NAMALWA (cell line): Measurements from ENCODE around the gene RPS6KA3.
"Not testable (repeated sequence)": the region's sequence is repeated elsewhere in the genome, so short reads cannot be mapped to it uniquely, and the experiment has no call there.

Source experiments
- DNase-seq: peaks from one replicate; pipeline ENCODE4 v3.0.0-alpha.2; 2015; ENCODE audit warnings: low spot score

RPS6KA3 gene

DNA sequence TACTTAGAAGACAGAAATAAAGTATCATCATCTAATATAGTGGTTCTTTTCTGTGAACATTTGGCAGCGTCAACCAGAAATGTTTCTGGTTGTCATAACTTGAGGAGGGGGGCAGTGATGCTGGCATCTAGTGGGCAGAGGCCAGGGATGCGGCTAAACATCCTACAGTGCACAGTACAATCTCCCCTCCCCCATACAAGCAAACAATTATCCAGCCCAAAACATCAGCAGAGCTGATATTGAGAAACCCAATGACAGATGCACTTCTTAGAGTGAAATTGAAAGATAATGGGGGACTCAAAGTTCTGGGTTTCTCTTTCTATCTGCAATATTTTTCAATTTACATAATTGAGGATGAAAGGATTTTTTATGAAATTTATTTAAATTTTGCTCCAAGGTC lies 123.1 kb downstream of the RPS6KA3 start:
- DNase-seq, result no peak

- no peak for DNase-seq
Measured at GRCh38 chrX:20143111-20143510, 123.6 kb downstream of the RPS6KA3 start.

DNA sequence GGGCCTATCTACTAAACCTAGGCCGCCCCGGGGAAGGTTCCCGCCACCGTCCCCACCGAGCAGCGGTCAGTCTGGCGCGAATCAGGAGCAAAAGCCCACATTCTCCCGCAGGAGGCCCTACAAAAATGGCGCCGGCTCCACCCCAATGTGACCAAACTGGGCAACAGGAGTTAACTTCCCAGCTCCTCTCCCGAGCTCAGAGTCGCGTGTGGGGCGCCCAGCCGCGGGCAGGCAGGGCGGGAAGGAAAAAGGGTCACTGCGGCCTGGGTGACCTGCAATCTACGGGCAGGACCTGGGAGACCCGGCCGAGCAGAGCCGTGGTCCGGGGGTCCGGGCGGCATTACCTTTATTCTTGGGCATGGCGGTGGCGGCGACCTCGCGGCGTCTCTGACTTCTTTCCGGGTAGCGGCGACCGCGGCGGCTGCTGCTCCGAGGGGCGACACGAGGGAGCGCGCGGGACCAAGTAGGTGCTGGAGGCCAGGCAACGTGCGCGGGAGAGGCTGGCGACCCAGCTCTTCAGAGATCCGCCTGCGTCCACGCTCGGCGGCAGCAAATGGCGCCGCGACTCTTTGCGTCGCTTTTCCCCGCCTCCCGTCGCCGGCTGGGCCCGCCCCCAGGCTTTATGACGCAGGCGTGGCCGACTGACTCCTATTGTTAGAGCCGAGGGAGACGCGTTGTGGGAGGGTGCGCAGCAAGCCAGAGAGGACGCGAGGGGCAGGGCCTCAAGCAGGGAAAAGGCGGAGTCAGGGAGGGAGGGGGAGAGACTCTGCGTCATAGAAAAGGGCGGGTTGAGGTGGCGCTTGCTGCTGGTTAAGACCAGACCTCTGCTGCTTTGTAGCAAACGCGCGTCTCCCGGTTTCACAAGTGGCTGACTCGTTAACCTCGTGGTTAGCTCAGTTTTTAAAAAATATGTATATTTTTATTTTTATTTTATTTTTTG lies 125.2 kb downstream of the RPS6KA3 start, which contains the start of gene EIF1AX:
Gene EIF1AX, minus strand, starts transcription at position 558 of the 940 bp plus-strand sequence. Its CDS starts 198 bp downstream, at position 360.
- peak; percentile 97 for DNase-seq

GRCh38 chrX:20140420-20140819 lies 126.3 kb downstream of the RPS6KA3 start:
- DNase-seq, result no peak

DNA sequence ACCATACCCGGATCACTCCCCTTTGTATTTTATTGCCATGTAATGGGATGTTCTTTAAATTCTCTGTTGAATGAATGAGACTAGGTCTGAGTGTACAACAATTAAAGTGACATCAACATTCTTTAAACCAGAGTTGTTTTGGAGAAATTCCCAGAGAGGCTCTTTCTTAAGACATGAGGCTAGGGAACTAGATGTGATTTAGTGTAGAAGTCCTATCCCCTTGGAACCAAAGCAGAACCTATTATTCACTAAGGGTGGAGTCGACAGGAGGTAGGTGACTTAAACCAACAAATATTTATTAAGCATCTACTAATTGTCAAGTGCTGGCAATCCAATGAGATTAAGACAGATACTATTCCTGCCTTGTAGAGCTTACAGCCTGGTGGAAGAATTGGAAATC lies 126.7 kb downstream of the RPS6KA3 start:
- DNase-seq, result no peak

DNA sequence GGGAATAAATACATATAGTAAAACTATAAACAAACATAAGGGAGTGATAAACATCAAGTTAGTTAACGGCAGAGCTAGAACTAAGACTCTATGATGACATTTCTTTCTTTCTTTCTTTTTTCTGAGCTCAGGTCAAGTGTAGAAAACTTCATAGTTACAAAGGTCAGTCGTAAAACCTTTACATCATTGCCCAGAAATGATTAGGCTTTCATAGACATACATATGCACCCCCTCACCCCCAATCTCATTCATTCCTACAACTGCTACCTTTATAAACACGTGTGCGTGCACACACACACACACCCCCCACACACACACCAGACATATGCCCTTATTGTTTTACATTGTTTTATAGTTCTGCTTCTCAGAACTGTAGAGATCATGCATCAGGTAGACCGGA lies 130.8 kb downstream of the RPS6KA3 start:
- no peak for DNase-seq

DNA sequence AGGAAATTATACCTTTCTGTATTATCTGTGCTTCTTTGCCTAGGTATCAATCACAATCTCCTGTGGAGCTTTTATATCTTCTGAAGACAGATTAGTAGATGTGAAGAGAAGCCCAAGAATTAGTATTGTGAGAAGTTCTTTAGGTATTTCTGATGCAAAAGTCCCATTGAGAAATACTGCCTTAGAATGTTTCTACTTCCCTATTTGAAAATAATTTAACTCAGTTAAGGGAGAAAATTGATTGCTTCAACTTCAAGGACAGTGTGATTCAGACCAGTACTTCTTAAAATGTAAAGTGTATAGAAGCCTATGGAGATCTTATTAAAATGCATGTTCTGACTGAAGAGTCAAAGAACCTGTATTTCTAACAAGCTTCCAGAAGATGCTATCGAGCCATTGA lies 134.0 kb downstream of the RPS6KA3 start:
- DNase-seq, result no peak

GRCh38 chrX:20130357-20130756 lies 136.4 kb downstream of the RPS6KA3 start:
- DNase-seq, result no peak

DNA sequence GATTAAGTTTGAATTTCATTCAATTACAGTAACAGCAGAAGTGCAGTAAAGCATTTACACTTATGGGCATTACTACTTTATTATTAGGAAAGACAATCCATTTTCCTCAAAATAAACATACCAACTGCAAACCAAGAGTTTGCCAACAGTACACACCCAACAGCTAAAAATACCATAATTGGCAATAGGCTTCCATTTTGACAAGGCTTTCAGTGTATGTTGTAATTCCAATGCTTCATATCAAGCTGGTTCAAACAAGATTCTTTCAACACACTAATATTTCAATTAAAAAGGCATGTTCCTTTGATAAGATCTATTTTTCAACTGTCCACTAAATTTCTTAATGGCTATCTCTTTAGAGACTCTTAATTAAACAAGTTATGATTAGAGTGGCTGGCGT lies 137.2 kb downstream of the RPS6KA3 start:
- DNase-seq, result no peak

DNA sequence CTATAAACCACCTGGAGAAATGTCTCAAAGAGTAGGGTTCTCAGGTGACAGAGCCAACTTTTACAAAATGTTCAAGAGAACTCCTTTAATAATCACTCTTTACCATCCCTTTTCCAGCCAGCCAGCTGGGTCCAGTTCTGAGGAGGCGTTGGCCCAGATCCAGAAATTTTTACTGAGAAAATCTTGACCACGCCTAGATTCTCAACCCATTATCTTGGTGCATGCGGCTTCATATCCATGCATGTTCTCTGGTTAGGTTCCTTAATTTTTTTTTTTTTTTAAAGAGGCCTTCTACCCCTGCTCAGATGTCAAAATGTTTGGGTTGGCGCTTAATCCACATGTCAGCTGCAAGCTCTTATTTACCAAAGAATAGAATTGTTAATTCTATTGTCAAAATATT lies 138.0 kb downstream of the RPS6KA3 start:
- no peak for DNase-seq

GRCh38 chrX:20127440-20127839 lies 139.3 kb downstream of the RPS6KA3 start:
- DNase-seq, result not testable (repeated sequence)

DNA sequence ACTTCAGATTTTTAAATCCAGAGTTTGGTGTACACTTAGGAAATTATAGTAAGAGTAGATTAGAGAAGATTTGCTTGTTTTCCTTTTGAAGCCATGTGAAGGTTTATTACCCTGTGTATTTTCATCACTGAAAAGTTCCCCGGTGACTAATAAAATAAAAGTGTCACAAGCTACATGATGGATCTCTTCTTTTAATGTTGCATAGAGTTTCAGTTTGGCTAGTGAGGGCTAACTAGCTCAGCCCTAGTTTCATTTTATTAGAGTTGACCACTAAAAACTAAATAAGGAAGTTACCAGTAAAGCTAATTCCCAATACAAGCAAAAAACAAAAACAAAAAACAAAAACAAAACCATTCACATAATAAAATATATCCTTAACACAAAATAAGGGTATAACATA lies 139.9 kb downstream of the RPS6KA3 start:
- not testable (repeated sequence) for DNase-seq

DNA sequence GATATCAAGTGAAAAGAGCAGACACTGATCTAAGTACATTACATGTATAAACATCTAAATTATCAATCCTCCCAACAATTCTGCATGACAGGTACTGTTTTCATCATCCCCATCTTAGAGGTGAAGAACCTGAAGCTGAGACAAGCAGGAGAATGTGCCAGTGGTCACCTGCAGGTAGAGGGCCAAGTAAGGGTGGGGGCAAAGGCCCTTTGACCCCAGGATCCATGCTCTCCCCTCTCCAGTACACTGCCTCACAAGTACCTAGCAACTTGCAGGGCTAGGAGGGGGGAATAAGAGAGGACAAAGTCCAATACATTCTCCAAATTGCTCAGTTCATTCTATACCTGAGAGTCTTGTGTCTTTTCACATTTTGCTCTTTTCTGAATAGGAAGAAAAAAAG lies 141.7 kb downstream of the RPS6KA3 start:
- DNase-seq, result no peak

DNA sequence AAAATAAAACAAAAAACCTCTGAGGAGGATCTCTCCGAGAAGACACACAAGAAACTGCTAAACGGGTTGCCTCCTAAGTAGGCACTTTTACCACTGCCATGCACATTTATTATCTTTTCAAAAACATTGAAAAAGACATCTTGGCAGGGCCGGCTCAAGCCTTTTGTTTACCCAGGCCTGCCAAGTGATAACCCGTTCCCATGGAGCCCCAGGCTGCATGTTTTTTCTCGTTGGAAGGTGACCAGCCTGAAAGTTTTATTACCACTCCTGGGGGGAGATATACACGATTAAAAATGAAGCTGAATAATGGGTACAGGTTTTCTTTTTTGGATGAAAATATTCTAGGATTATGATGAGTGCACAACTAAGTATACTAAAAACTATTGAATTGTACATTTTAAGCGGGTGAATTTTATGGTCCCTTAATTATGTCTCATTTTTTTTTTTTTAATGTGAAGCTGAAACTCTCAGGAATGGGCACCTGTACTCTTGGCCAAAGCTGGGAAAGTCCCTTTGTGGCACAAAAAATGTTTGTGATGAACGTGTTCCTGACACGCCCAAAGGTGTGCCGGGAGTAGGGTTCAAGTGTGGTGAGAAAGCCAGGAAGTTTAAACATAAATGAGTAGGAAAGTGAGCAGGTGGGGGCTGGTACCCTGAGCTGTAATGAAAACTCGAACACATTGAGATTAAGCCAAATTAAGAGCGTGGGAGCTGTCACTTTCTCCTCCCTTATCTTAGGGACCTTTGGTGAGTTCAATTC lies 148.5 kb downstream of the RPS6KA3 start:
- no peak for DNase-seq

DNA sequence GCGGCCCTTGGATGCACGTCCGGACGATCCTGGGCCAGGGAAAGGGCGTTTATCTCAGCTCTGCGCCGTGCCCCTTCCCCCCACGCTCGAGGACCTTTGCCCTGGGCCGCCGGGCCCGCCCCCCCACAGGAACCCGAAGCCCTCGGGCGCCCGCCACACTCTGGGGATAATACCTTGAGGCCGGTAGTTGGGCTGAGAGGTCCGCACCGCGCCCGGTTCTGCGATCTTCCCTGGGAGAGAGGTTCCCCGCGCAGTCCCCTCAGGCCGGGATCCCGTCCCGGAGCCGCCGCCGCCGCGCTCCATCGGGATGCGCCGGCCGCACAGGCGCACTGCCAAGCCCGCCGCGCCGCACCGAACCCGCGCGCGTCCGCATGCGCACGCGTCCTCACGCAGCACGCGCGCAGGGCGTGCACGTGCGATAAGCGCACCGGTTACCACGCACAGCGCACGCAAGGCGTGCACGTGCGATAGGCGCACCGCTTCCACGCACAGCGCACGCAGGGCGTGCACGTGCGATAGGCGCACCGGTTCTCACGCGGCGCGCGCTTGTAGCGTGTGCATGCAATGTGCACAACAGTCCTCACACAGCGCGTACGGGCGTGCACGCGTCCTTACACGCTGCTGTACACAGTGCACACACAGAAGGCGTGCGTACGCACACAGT lies 150.0 kb downstream of the RPS6KA3 start, which contains the start of gene MAP7D2:
Gene MAP7D2, minus strand, starts transcription at position 331 of the 664 bp plus-strand sequence. Its CDS starts 28 bp downstream, at position 303.
- no peak for DNase-seq

GRCh38 chrX:20116087-20116576 lies 150.6 kb downstream of the RPS6KA3 start:
- DNase-seq, result no peak

GRCh38 chrX:20112022-20112774 lies 154.5 kb downstream of the RPS6KA3 start:
- DNase-seq, result no peak

DNA sequence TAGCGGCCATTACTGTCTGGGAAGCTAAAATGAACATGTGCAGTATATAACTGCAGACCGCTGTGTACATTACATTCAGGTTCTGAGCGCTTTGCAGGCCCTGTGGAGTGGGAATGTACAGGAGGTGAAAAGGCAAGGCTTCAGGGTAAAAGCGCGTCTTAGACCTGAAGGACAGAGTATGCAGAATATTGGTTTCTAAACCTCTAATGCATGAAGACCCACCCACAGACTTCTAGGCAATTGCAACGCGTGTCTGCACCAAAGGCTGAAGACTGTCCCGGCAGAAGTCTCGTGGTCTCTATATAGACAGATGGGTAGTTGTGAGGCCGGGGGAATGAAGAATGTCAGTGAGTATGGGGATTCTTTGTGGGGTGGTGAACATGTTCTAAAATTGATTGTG lies 155.4 kb downstream of the RPS6KA3 start:
- no peak for DNase-seq

DNA sequence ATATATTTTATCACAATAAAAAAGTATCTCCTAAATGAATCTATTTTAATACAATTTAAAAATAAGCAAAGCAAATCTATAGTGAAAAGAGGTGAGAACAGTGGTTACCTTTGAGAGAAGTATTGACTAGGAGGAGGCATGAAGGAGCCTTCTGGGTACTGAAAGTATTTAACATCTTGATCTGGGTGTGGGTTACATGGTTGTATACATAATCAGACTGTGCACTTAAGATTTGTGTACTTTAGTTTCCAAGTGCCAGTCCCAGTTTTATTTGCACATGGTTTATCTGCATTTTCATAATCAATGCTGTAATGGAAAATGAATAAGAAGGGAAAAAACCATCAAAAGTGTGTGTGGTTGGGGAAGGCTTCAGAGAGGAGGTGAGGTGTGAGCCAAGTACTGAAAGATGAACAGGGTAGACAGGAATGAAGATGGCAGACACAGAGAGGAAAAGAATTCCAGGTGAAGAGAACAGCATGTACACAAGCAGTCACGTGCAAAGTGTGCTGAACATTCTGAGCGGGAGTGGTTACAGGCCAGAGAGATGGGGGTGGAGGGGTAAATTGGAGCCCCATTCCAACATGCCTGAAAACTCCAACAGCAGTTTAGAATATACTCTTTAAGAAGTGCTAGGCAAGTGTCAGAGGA lies 164.7 kb downstream of the RPS6KA3 start:
- no peak for DNase-seq
